Fibroblast of pulmonary artery (primary cell): ENCODE results near the gene SIK3.

ENCODE experiments used
- DNase-seq: peaks from one replicate; pipeline ENCODE4 v3.0.0-alpha.2; 2010; ENCODE audit warnings: low read depth
- H3K4me3 ChIP-seq: replicated peaks from 2 replicates; pipeline ENCODE4 v1.5.1; 2011; ENCODE audit warnings: low read depth, mild to moderate bottlenecking, control low read depth, low read length, moderate library complexity
- TF ChIP-seq, protein P1 (sequence below): IDR thresholded peaks from 2 replicates; pipeline ENCODE4 v1.5.1; 2011; ENCODE audit warnings: mild to moderate bottlenecking, control low read depth, low read length, inconsistent platforms; ENCODE audit errors: missing control alignments

SIK3 gene

DNA sequence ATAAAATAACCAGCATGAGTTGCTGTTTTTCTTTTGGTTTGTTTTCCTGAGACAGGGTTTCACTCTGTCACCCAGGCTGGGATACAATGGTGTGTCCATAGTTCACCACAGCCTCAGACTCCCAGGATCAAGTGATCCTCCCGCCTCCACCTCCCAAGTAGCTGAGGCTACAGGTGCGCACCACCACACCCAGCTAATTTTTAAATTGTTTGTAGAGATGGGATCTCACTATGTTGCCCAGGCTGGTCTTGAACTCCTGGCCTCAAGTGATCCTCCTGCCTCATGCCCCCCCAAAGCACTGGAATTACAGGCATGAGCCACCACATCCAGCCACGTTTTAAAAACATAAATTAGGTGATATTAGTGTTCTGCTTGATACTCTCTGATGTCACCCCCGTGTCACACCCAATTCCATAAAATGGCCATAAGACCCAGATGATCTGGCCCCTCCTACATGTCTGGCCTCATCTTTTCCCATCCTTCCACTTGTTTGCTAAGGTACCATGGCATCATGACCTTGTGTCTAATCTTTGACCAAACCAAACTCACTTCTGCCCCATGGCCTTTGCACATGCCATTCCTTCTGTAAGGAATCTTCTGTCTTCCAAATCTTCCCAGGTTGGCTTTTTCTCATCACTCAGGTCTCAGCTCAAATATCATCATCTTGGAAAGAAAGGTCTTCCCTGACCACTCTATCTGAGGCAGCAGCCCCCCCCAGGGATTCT is 6.3 kb downstream of the SIK3 start:
- no peak for DNase-seq
- H3K4me3 ChIP-seq: no peak overlapping the region
- TF ChIP-seq, protein P1, sequence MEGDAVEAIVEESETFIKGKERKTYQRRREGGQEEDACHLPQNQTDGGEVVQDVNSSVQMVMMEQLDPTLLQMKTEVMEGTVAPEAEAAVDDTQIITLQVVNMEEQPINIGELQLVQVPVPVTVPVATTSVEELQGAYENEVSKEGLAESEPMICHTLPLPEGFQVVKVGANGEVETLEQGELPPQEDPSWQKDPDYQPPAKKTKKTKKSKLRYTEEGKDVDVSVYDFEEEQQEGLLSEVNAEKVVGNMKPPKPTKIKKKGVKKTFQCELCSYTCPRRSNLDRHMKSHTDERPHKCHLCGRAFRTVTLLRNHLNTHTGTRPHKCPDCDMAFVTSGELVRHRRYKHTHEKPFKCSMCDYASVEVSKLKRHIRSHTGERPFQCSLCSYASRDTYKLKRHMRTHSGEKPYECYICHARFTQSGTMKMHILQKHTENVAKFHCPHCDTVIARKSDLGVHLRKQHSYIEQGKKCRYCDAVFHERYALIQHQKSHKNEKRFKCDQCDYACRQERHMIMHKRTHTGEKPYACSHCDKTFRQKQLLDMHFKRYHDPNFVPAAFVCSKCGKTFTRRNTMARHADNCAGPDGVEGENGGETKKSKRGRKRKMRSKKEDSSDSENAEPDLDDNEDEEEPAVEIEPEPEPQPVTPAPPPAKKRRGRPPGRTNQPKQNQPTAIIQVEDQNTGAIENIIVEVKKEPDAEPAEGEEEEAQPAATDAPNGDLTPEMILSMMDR: no peak

DNA sequence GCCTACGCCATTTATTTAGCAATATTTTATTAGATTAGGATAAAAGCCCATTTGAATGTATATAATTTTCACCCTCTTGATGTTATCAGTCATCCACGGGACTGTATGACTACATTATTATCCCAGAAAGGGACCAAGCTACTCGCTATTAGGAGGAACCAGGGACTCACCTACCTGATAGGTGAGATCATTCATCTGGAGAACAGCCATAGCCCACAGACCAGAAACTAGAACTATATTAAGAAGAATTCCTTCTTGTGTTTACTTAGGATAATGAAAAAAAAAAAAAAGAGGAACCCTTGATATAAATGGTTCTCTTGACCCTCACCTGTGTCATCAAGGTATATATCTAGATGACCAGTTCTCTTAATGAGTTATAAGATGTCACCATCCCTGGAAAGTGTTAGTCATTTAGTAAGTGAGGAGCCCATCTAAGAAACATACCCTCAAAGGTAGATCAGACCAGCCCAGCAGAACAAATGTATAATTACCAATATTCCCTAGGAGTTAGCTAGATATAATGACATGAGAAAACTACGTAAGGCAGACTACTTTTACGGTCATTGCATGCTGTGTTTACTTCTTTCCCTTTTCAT is 8.0 kb downstream of the SIK3 start:
- no peak overlapping the region for H3K4me3 ChIP-seq
- DNase-seq: no peak

DNA sequence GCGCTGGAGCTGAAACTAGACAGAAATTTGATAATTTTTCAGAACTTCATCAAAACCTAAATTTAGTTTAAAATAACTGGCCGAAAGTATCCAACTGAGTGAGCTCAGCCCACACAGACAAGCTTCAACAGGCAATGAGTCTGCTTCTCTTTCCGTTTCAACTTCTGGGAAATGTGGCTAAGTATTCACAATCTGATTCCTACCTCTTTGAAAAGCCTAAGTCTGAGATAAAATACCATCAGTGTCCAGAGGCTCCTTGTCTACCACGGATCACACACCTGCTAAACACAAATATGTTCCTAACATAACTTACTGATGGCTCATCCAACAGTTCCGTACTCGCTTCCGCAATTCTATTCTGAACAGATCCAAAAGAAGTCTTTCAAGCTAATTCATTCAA is 8.5 kb downstream of the SIK3 start:
- H3K4me3 ChIP-seq: no peak overlapping the region
- no peak for DNase-seq
- TF ChIP-seq, protein P1: no peak

More for the DNA sequence above, 8.0 kb downstream of the SIK3 start:
- TF ChIP-seq, protein P1: no peak

DNA sequence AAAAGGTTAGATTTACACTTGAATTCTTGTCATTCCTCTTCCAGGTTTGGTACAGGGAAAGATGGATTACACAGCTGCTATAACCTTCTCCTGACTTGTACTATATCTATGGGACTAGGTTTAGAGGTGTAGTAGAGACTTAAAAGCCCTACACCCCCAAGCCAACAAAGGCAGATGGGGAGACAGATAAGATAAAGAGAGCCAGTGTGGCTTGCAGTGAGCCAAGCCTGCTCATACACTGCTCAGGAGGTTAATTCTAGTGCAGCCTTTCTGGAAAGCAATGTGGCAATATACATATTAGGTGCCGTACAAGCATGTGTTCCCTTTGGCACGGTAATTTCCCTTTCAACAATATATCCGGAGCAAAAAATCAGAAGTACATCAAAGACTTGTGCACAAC is 10.8 kb downstream of the SIK3 start:
- no peak for DNase-seq
- no peak overlapping the region for H3K4me3 ChIP-seq
- TF ChIP-seq, protein P1: no peak

DNA sequence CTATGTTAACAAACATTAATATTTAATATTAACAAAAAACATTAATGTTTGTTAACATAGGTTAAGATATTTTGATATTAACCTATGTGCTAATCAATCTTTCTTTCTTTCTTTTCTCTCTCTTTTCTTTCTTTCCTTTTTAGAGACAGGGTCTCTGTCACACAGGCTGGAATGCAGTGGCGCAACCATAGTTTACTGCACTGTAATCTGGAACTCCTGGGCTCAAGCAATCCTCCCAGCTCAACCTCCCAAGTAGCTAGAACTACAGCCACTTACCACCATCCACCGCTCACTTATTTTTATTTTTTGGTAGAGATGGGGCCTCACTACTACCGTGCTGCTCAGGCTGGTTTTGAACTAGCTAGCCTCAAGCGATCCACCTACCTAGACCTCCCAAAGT is 13.2 kb downstream of the SIK3 start:
- no peak for DNase-seq
- TF ChIP-seq, protein P1: no peak
- no peak overlapping the region for H3K4me3 ChIP-seq

DNA sequence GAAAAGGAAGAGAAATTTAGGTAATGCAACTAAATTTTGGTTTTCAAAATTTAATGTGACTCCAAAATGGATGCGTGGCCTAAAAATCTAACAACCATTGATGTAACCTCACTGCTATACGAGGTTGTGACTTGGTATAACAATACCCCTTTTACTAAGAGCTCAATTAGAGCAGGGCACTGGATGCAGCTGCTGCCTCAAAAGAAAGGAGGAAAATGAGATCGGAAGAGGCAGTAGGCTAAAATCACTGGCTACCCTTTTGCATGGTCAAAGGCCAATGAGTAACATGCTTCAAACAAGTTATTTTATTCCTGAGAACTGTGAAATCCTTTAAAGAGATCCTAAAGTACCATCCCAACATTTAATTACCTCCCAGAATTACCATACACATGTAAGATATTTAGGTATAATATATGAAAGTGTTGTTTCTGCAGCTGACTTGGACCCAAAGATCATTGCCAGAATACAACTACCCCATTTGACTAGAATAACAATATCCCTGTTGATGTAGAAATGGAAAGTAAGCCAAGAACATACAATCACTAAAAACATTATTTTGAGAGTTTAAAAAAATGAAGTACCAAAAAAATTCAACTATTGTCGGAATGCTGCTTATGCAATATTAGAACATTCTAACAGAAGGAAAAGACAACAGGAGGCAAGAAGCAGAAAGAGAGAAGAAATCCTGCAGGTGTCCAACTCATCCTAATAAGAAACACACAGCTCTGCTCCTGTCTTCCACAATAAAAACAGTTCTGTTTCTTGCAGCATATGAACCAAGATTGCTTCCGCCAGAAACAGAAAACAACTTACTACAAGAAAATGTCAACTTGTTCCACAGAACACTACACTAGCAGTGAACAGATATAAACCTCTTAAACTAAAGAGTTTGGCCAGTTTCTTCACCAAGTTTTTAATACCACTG is 15.0 kb downstream of the SIK3 start:
- DNase-seq: peak; percentile 49
- H3K4me3 ChIP-seq: no peak overlapping the region
- TF ChIP-seq, protein P1: no peak
